ENCODE results near the gene GPR15LG.

- no peak for TF ChIP-seq POLR2A (IDR thresholded peaks at IDR 0.05)
- TF ChIP-seq CTCF (IDR thresholded peaks at IDR 0.05): no peak
Observed at GRCh38 chr10:84178160-84178609, 4.6 kb downstream of the GPR15LG start.

Data from suprapubic skin (tissue), 3 donors.